ENCODE results near the gene POLDIP2. TPM values are rescaled to one million over a fixed set of nuclear protein-coding genes. Genes with fewer than 3 reads are reported as not detected.

POLDIP2 gene
- 68.0 and 74.0 TPM in 2 replicates for total RNA-seq

GRCh38 chr17:28357061-28357900 is at the start of gene POLDIP2:
Gene POLDIP2, minus strand, starts transcription at chr17:28357527. Its CDS starts 79 bp downstream, at chr17:28357448.

GRCh38 chr17:28405632-28406472 is 48.5 kb upstream of the POLDIP2 start, which contains the start of gene SLC46A1:
Gene SLC46A1, minus strand, starts transcription at chr17:28406212. Its CDS starts 98 bp downstream, at chr17:28406114.

GRCh38 chr17:28371245-28372202 is 14.2 kb upstream of the POLDIP2 start, which contains the start of gene SARM1:
Gene SARM1, plus strand, starts transcription at chr17:28371694. Its CDS starts 339 bp downstream, at chr17:28372033.

DNA sequence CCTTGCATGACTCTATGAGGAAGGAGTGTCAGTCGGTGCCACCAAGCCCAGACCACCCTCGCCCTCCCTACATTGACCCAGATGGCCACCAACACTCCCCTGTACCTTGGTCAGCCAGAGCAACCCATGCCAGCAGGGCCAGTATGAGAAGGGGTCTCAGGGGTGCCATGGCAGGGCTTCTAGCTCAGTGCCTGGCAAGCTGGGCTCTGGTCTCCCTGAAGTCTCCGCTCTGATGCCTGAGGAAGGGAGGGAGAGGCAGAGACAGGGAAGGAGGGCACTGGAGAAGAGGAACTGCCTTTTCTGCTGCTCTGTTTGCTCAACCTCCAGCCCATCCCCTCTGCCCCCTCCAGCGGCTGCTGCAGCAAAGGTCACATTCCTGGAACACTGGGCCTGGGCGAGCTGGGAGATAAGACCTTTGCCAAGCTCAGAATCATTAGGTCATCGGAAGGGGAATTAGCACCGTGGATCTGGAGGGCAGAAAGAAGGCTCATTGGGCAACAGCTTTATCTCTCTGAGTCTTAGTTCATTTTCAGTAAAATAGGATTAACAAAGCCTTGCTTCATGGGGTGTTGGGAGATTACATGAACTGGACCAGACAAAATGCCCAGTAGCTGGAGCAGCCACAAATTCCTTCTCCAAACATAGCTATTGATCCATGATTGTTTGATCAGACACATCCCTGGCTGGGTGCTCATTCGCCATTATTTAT is 12.9 kb upstream of the POLDIP2 start, which contains the start of gene VTN:
Gene VTN (minus strand): TSS at position 273 of the 709 bp plus-strand sequence. CDS start 104 bp downstream, at position 169.

DNA sequence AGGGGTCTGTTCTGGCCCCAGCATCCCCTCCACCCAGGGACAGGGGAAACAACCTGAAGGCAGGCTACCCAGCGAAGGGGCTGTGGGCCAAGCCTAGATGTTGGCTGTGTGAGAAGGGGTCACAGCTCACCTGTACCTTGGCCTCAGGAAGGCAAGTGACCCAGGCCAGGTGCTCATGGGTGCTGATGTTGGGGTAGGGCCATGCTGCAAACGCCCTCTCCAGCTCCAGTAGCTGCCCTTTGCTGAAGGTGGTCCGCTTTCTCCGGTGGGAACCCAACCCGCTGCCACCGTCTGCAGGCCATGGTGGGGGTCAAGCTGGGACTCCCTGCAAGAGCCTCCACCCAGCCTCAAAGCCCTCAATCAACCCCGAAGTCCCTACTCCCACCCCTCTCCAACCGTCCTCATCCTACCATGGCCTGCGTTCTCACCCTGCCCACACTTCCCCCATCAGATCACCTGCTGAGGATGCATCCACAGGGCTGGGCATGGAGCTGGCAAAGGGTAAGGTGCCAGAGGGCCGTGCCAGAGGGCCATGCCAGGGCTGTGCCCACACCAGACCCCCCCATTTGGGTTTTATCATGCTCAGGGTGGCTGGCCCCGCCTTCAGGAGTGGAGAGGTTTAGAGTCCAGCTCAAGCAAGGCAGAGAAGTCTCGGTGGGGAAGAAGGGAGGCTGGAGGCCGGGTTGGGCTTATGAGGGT is 7.5 kb upstream of the POLDIP2 start, which contains the start of gene SEBOX:
Gene SEBOX (minus strand): TSS at position 535 of the 699 bp plus-strand sequence. CDS start 48 bp downstream, at position 487.

GRCh38 chr17:28335201-28335958 is 21.9 kb downstream of the POLDIP2 start, which contains the start of the genes IFT20 and TNFAIP1:
Gene IFT20, minus strand, starts transcription at chr17:28335472. Its CDS starts 3,487 bp downstream, at chr17:28331985.
Gene TNFAIP1, plus strand, starts transcription at chr17:28335761. Its CDS starts 3,761 bp downstream, at chr17:28339522.

GRCh38 chr17:28318759-28319597 is 38.3 kb downstream of the POLDIP2 start, which contains the start of gene TMEM97:
Gene TMEM97, plus strand, starts transcription at chr17:28319200. Its CDS starts 40 bp downstream, at chr17:28319240.

Other genes starting within 250 kb of the POLDIP2 start
- gene TMEM97, start 38.3 kb downstream of the POLDIP2 start, total RNA-seq, result 5.2 and 12.3 TPM in 2 replicates
- 56.6 and 56.7 TPM in 2 replicates for gene IFT20, start 22.1 kb downstream of the POLDIP2 start, total RNA-seq
- 48.6 and 57.2 TPM in 2 replicates for gene TNFAIP1, start 21.8 kb downstream of the POLDIP2 start, total RNA-seq
- not detected in 2 replicates for gene SEBOX, start 7.7 kb upstream of the POLDIP2 start, total RNA-seq
- 0.27 and 0.38 TPM in 2 replicates for gene VTN, start 12.8 kb upstream of the POLDIP2 start, total RNA-seq
- gene SARM1, start 14.2 kb upstream of the POLDIP2 start, total RNA-seq, result 3.8 and 4.0 TPM in 2 replicates
- 2.1 and 3.7 TPM in 2 replicates for gene SLC46A1, start 48.7 kb upstream of the POLDIP2 start, total RNA-seq
- gene SLC13A2, start 116.1 kb upstream of the POLDIP2 start, total RNA-seq, result not detected in 2 replicates
- not detected in 2 replicates for gene FOXN1, start 148.8 kb upstream of the POLDIP2 start, total RNA-seq
- gene UNC119, start 195.1 kb upstream of the POLDIP2 start, total RNA-seq, result 17.1 and 20.6 TPM in 2 replicates
- 36.9 and 56.0 TPM in 2 replicates for gene PIGS, start 214.0 kb upstream of the POLDIP2 start, total RNA-seq
- 13.5 and 37.7 TPM in 2 replicates for gene ALDOC, start 219.4 kb upstream of the POLDIP2 start, total RNA-seq
- 14.8 and 35.4 TPM in 2 replicates for gene SPAG5, start 241.5 kb upstream of the POLDIP2 start, total RNA-seq

Data from endothelial cell of coronary artery (primary cell).